GM23248 (cell line): ENCODE measurements around the gene TAS2R30. TPM values are rescaled to one million over a fixed set of nuclear protein-coding genes. Genes with fewer than 3 reads are reported as not detected.

Source experiments
- DNase-seq: peaks from one replicate; pipeline ENCODE4 v3.0.0-alpha.2; 2015
- H2AFZ ChIP-seq: fragments of 200-600 bp; sonication (generic); 2 replicates; pipeline ENCODE4 v1.6.1; 2016; ENCODE audit warnings: antibody characterized with exemption
- H3F3A ChIP-seq: fragments of 200-600 bp; sonication (generic); 2 replicates; pipeline ENCODE4 v1.6.1; 2016; ENCODE audit warnings: mild to moderate bottlenecking, antibody characterized with exemption, mixed run types; ENCODE audit not compliant: insufficient read depth
- H3K27ac ChIP-seq: fragments of 200-600 bp; sonication (generic); 2 replicates; pipeline ENCODE4 v1.5.1; 2016; ENCODE audit warnings: mild to moderate bottlenecking
- H3K27me3 ChIP-seq: fragments of 200-600 bp; sonication (generic); replicated peaks from 2 replicates; pipeline ENCODE4 v1.6.1; 2016; ENCODE audit warnings: mild to moderate bottlenecking; ENCODE audit not compliant: insufficient read depth
- H3K36me3 ChIP-seq: fragments of 200-600 bp; sonication (generic); 2 replicates; pipeline ENCODE4 v1.6.1; 2016; ENCODE audit warnings: low read depth, mild to moderate bottlenecking
- H3K4me1 ChIP-seq: fragments of 200-600 bp; sonication (generic); 2 replicates; pipeline ENCODE4 v1.6.1; 2016; ENCODE audit warnings: mild to moderate bottlenecking; ENCODE audit not compliant: insufficient read depth
- H3K4me2 ChIP-seq: fragments of 200-600 bp; sonication (generic); one replicate; pipeline ENCODE4 v1.6.1; 2016; ENCODE audit warnings: mild to moderate bottlenecking; ENCODE audit not compliant: unreplicated experiment
- H3K4me3 ChIP-seq: fragments of 200-600 bp; sonication (generic); 2 replicates; pipeline ENCODE4 v1.5.1; 2016; ENCODE audit warnings: mild to moderate bottlenecking
- H3K79me2 ChIP-seq: fragments of 200-600 bp; sonication (generic); 2 replicates; pipeline ENCODE4 v1.6.1; 2016; ENCODE audit warnings: mild to moderate bottlenecking; ENCODE audit not compliant: insufficient read depth
- H3K9ac ChIP-seq: fragments of 200-600 bp; sonication (generic); 2 replicates; pipeline ENCODE4 v1.6.1; 2016; ENCODE audit warnings: mild to moderate bottlenecking
- H3K9me2 ChIP-seq: fragments of 200-600 bp; sonication (generic); 2 replicates; pipeline ENCODE4 v1.6.1; 2016; ENCODE audit warnings: mixed run types, mild to moderate bottlenecking, moderate library complexity; ENCODE audit not compliant: insufficient read depth
- H3K9me3 ChIP-seq: fragments of 200-600 bp; sonication (generic); one replicate; pipeline ENCODE4 v1.6.1; 2017; ENCODE audit warnings: low read depth
- H4K20me1 ChIP-seq: fragments of 200-600 bp; sonication (generic); 2 replicates; pipeline ENCODE4 v1.6.0; 2016; ENCODE audit not compliant: insufficient read depth
- EZH2 ChIP-seq: fragments of 200-600 bp; sonication (generic); IDR thresholded peaks from 2 replicates; pipeline ENCODE4 v1.6.1; 2018; ENCODE audit warnings: antibody characterized with exemption, mild to moderate bottlenecking; ENCODE audit not compliant: insufficient read depth, poor library complexity, severe bottlenecking
- EZH2phosphoT487 ChIP-seq: fragments of 200-600 bp; sonication (generic); IDR thresholded peaks from 2 replicates; pipeline ENCODE4 v1.6.1; 2018; ENCODE audit warnings: antibody characterized with exemption, moderate library complexity, mild to moderate bottlenecking, low read depth; ENCODE audit not compliant: insufficient read depth
- WGBS, 2 experiments: methylation state at CpG; one replicate each; pipeline ENCODE4 v1.1.6; 2015 to 2017; ENCODE audit warnings: low lambda C conversion rate in 2 of 2, low coverage in 1 of 2; ENCODE audit errors: missing lambda C conversion rate in 2 of 2; 5-methylcytosine and 5-hydroxymethylcytosine counted together
- in situ Hi-C: fragments of 300-500 bp; cut with MboI; formaldehyde crosslinking; loops from 2 replicates; pipeline ENCODE4 v1.15.0; 2020
- polyA plus RNA-seq: library from polyadenylated mRNA; unstranded; fragments of >200 nt; fragmentation: Nextera tagmentation; extraction: Ambion mirVana; gene quantifications from 2 replicates; pipeline ENCODE4 v1.2.1, GENCODE V29; 2016
- small RNA-seq: library from RNA; depleted of rRNA; stranded (forward); fragments of <200 nt; gene quantifications from one replicate; pipeline ENCODE3, GENCODE V24; 2014; ENCODE audit warnings: low read depth, low replicate concordance
- total RNA-seq: library from RNA; depleted of rRNA; stranded (reverse); fragments of >200 nt; shearing (Covaris generic); gene quantifications from 2 replicates; pipeline ENCODE4 v1.2.3, GENCODE V29; 2014; rRNA removed

The TAS2R30 gene
- total and polyA plus RNA-seq, 2 experiments from 2014 or later = 0.32 TPM; not detected in 1

DNA sequence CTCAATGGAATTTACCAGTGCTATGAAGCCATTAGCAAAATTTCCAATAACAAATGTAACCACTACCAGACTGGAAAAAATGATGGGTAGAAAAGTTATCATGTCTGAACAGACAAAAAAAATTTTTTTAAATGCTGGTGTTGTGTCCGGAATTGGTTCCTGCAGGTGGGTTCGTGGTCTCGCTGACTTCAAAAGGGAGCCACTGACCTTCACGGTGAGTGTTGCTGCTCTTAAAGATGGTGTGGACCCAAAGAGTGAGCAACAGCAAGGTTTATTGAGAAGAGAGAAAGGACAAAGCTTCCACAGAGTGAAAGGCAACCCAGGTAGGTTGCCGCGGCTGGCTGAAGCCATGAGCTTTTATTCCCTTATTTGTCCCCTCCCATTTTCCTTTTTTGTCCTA lies 42.3 kb downstream of the TAS2R30 start, which contains the start of gene TAS2R43:
Gene TAS2R43 (minus strand): TSS at position 186 of the 400 bp plus-strand sequence. CDS start 84 bp downstream, at position 102.
- in situ Hi-C loops = no loop called here
- Histone ChIP-seq H3K4me1 (no peaks in the 10 kb centered on the region), H2AFZ (no peak within 1 kb of the TSS), H3K9ac (no peak within 1 kb of the TSS), H3K4me2 (no peak within 1 kb of the TSS), H3K9me3 (no peaks in the 10 kb centered on the region), H3K27me3 (no peaks in the 10 kb centered on the region), H4K20me1 (no peaks in the 10 kb centered on the region), H3K9me2 (no peaks in the 10 kb centered on the region), H3F3A (no peaks in the 10 kb centered on the region), H3K36me3 (no peaks in the 10 kb centered on the region), H3K79me2 (no peaks in the 10 kb centered on the region), H3K4me3 (no peak within 1 kb of the TSS), H3K27ac (no peak within 1 kb of the TSS)
- WGBS, 2 experiments = 93 to 94% methylated on average over 6 of the region's 6 CpGs
- no peak for DNase-seq
- TF ChIP-seq EZH2 = no peak
- TF ChIP-seq EZH2phosphoT487 = no peak

DNA sequence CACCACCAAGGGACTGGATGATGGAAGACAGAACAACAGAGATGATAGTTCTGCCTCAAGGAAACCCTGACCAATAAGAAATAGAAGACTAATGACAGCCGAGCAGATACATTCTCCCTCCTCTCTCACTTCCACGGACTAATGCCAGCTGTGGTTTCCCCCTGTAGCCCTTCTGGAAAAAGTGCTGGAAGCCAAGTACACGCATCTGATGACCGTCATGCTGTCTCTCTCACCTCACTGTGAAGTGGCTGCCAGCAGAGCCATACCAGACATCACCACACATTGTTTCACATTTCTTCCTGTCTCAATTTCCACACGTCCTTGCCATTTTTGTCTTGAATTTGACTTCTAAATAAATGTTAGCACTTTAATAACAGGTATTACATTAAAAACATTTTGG lies 45.2 kb downstream of the TAS2R30 start:
- DNase-seq = no peak
- Histone ChIP-seq H3K27me3 (no peaks in the 10 kb centered on the region), H3K79me2 (no peaks in the 10 kb centered on the region), H3K4me2 (no peak overlapping the region), H2AFZ (no peak overlapping the region), H3K27ac (no peak overlapping the region), H3K9ac (no peak overlapping the region), H3K4me3 (no peak overlapping the region), H3F3A (no peaks in the 10 kb centered on the region), H3K4me1 (no peaks in the 10 kb centered on the region), H4K20me1 (no peaks in the 10 kb centered on the region), H3K9me2 (no peaks in the 10 kb centered on the region), H3K9me3 (no peaks in the 10 kb centered on the region), H3K36me3 (no peaks in the 10 kb centered on the region)
- 85 to 87% methylated on average over 5 of the region's 5 CpGs for WGBS, 2 experiments
- TF ChIP-seq EZH2 (no peak), EZH2phosphoT487 (no peak)
- in situ Hi-C loops = no loop called here

DNA sequence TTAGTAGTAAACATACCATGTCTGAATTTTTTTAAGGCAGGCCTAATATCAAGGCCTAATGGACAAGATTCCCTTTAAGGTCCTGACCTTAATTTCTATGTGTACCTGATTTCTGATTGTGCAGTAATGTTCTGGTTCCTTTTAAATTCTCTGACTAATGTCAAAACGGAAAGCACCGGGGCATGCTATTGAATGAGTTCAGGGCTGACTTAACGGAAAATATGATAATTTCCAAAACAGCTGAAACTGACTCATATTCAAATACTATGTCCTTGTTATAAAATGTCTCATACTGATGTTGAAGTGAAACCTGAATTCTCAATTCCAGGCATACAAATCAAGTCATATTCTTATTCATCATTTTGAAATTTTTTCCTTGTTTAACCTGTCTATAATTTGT lies 49.0 kb downstream of the TAS2R30 start:
- TF ChIP-seq EZH2phosphoT487 (no peak), EZH2 (no peak)
- no peaks in the 10 kb centered on the region for H3K27me3 ChIP-seq
- no peak for DNase-seq
- H3K27ac ChIP-seq = no peak overlapping the region
- in situ Hi-C loops = no loop called here
- H3K4me3 ChIP-seq = no peak overlapping the region
- H3K36me3 ChIP-seq = no peaks in the 10 kb centered on the region
- no peaks in the 10 kb centered on the region for H3K4me1 ChIP-seq
- H3K9me2 ChIP-seq = no peaks in the 10 kb centered on the region
- no peak overlapping the region for H2AFZ ChIP-seq
- H3K4me2 ChIP-seq = no peak overlapping the region
- no peaks in the 10 kb centered on the region for H3F3A ChIP-seq
- no peaks in the 10 kb centered on the region for H3K79me2 ChIP-seq
- H3K9ac ChIP-seq = no peak overlapping the region
- 92 to 96% methylated on average over 3 of the region's 3 CpGs for WGBS, 2 experiments
- H4K20me1 ChIP-seq = no peaks in the 10 kb centered on the region
- no peaks in the 10 kb centered on the region for H3K9me3 ChIP-seq

Small RNA genes within 50 kb of the gene (small RNA-seq; reads per million reads assigned to genes)
- not detected for gene AC018630.1

Other genes starting within 250 kb of the TAS2R30 start
- gene TAS2R13, start 225.1 kb downstream of the TAS2R30 start, total RNA-seq = 0.13 and 0.32 TPM in 2 replicates
- not detected in 2 replicates for gene TAS2R13, start 225.1 kb downstream of the TAS2R30 start, polyA plus RNA-seq
- gene PRH2, start 205.4 kb downstream of the TAS2R30 start, total RNA-seq = 2.5 TPM in 1 of 2 replicates, not detected in the other
- 0.53 TPM in 1 of 2 replicates, not detected in the other for gene PRH2, start 205.4 kb downstream of the TAS2R30 start, polyA plus RNA-seq
- 0.76 and 1.2 TPM in 2 replicates for gene TAS2R14, start 195.4 kb downstream of the TAS2R30 start, total RNA-seq
- gene TAS2R14, start 195.4 kb downstream of the TAS2R30 start, polyA plus RNA-seq = 3.0 and 3.4 TPM in 2 replicates
- 0.32 TPM in 1 of 2 replicates, not detected in the other for gene TAS2R50, start 147.7 kb downstream of the TAS2R30 start, total RNA-seq
- not detected in 2 replicates for gene TAS2R50, start 147.7 kb downstream of the TAS2R30 start, polyA plus RNA-seq
- 1.8 and 2.5 TPM in 2 replicates for gene TAS2R20, start 136.3 kb downstream of the TAS2R30 start, total RNA-seq
- not detected in 2 replicates for gene TAS2R20, start 136.3 kb downstream of the TAS2R30 start, polyA plus RNA-seq
- gene TAS2R19, start 112.0 kb downstream of the TAS2R30 start, total RNA-seq = 2.6 and 3.7 TPM in 2 replicates
- gene TAS2R19, start 112.0 kb downstream of the TAS2R30 start, polyA plus RNA-seq = not detected in 2 replicates
- 0.97 and 1.4 TPM in 2 replicates for gene TAS2R31, start 103.2 kb downstream of the TAS2R30 start, total RNA-seq
- 0.24 TPM in 1 of 2 replicates, not detected in the other for gene TAS2R31, start 103.2 kb downstream of the TAS2R30 start, polyA plus RNA-seq
- gene TAS2R46, start 72.3 kb downstream of the TAS2R30 start, total RNA-seq = not detected in 2 replicates
- not detected in 2 replicates for gene TAS2R46, start 72.3 kb downstream of the TAS2R30 start, polyA plus RNA-seq
- gene TAS2R43, start 42.3 kb downstream of the TAS2R30 start, total RNA-seq = 0.63 TPM in 1 of 2 replicates, not detected in the other
- gene TAS2R43, start 42.3 kb downstream of the TAS2R30 start, polyA plus RNA-seq = not detected in 2 replicates
- gene SMIM10L1, start 36.5 kb upstream of the TAS2R30 start, total RNA-seq = 6.2 and 10.2 TPM in 2 replicates
- gene SMIM10L1, start 36.5 kb upstream of the TAS2R30 start, polyA plus RNA-seq = 15.8 and 16.6 TPM in 2 replicates
- gene TAS2R42, start 52.3 kb upstream of the TAS2R30 start, total RNA-seq = not detected in 2 replicates
- gene TAS2R42, start 52.3 kb upstream of the TAS2R30 start, polyA plus RNA-seq = not detected in 2 replicates
- not detected in 2 replicates for gene PRB3, start 135.1 kb upstream of the TAS2R30 start, total RNA-seq
- gene PRB3, start 135.1 kb upstream of the TAS2R30 start, polyA plus RNA-seq = not detected in 2 replicates
- gene PRB4, start 175.8 kb upstream of the TAS2R30 start, total RNA-seq = not detected in 2 replicates
- gene PRB4, start 175.8 kb upstream of the TAS2R30 start, polyA plus RNA-seq = not detected in 2 replicates